CD4-positive, alpha-beta memory T cell (primary cell): ENCODE data around the gene AGFG2. TPM values are rescaled to one million over a fixed set of nuclear protein-coding genes. Genes with fewer than 3 reads are reported as not detected.
A peak's percentile ranks its signal among the peaks of the same experiment; 100 is the strongest.
"Not testable (repeated sequence)": the region's sequence is repeated elsewhere in the genome, so short reads cannot be mapped to it uniquely, and the experiment has no call there.

Source experiments
- CTCF ChIA-PET: fragments of 350-600 bp; sonication (Branson Sonifier 250); formaldehyde crosslinking; loops from one replicate; lab custom pipeline; 2021; ENCODE audit warnings: inconsistent platforms; ENCODE audit not compliant: partially characterized antibody; lab: Charles Lee
- POLR2A ChIA-PET: fragments of 350-600 bp; sonication (Branson Sonifier 250); formaldehyde crosslinking; loops from one replicate; lab custom pipeline; 2021; ENCODE audit not compliant: partially characterized antibody; lab: Charles Lee
- DNase-seq, 5 donors: peaks; one replicate each; pipeline versions ENCODE4 v3.0.0 to v3.0.0-alpha.2; 2020 to 2022; ENCODE audit warnings: mixed read lengths in 1 of 5
- H3K27ac ChIP-seq: one replicate; pipeline ENCODE4 v1.7.0; 2013; ENCODE audit warnings: low read depth, low read length
- H3K27me3 ChIP-seq: 2 replicates; pipeline ENCODE4 v1.7.0; 2013; ENCODE audit warnings: mild to moderate bottlenecking, low read length, moderate library complexity; ENCODE audit not compliant: insufficient read depth
- H3K36me3 ChIP-seq: 2 replicates; pipeline ENCODE4 v1.7.0; 2013; ENCODE audit warnings: mild to moderate bottlenecking, low read length, moderate library complexity; ENCODE audit not compliant: insufficient read depth
- H3K4me1 ChIP-seq: 2 replicates; pipeline ENCODE4 v1.7.0; 2013; ENCODE audit warnings: mild to moderate bottlenecking, low read length, moderate library complexity; ENCODE audit not compliant: insufficient read depth
- H3K4me3 ChIP-seq, 2 donors: one replicate each; pipeline ENCODE4 v1.7.0; 2013; ENCODE audit warnings: low read length in 2 of 2, mild to moderate bottlenecking in 1 of 2
- H3K9me3 ChIP-seq, 2 donors: one replicate each; pipeline ENCODE4 v1.7.0; 2013; ENCODE audit warnings: low read length in 2 of 2, control low read depth in 1 of 2; ENCODE audit not compliant: control insufficient read depth in 1 of 2
- H3K27ac Mint-ChIP-seq, 7 donors: one replicate each; pipeline ENCODE4 v1.8.0; 2020 to 2021; ENCODE audit warnings: mixed read lengths in 7 of 7, mild to moderate bottlenecking in 6 of 7, inconsistent platforms in 3 of 7, moderate library complexity in 3 of 7
- H3K27me3 Mint-ChIP-seq, 2 donors: one replicate each; pipeline ENCODE4 v1.8.0; 2020 to 2021; ENCODE audit warnings: mixed read lengths in 2 of 2
- H3K36me3 Mint-ChIP-seq, 2 donors: one replicate each; pipeline ENCODE4 v1.8.0; 2020 to 2021; ENCODE audit warnings: mixed read lengths in 2 of 2, inconsistent platforms in 1 of 2, mild to moderate bottlenecking in 1 of 2
- H3K4me1 Mint-ChIP-seq, 4 donors: one replicate each; pipeline ENCODE4 v1.8.0; 2020 to 2021; ENCODE audit warnings: mixed read lengths in 4 of 4, mild to moderate bottlenecking in 1 of 4
- H3K4me3 Mint-ChIP-seq, 8 donors: one replicate each; pipeline ENCODE4 v1.8.0; 2020 to 2021; ENCODE audit warnings: mixed read lengths in 8 of 8, mild to moderate bottlenecking in 7 of 8, moderate library complexity in 6 of 8, inconsistent platforms in 3 of 8
- H3K9me3 Mint-ChIP-seq, 8 donors: one replicate each; pipeline ENCODE4 v1.8.0; 2020 to 2021; ENCODE audit warnings: mixed read lengths in 8 of 8, mild to moderate bottlenecking in 5 of 8, inconsistent platforms in 3 of 8, moderate library complexity in 1 of 8
- intact Hi-C: fragments of 100-400 bp; cut with micrococcal nuclease; formaldehyde crosslinking; loops from one replicate; pipeline ENCODE4 v1.15.1; 2023
- polyA plus RNA-seq, 2 donors: library from polyadenylated mRNA; unstranded; fragments of 300-500 nt; fragmentation: Illumina TruSeq; gene quantifications; one replicate each; pipeline ENCODE4 v1.2.3, GENCODE V29; 2021
- total RNA-seq, 2 experiments: library from RNA; stranded (reverse); gene quantifications; one replicate each; pipeline ENCODE4 v1.2.3, GENCODE V29; 2021

Gene AGFG2
- total and polyA plus RNA-seq, 4 experiments from 2014 or later = 19.7 to 58.3 (median 46.1) TPM

DNA sequence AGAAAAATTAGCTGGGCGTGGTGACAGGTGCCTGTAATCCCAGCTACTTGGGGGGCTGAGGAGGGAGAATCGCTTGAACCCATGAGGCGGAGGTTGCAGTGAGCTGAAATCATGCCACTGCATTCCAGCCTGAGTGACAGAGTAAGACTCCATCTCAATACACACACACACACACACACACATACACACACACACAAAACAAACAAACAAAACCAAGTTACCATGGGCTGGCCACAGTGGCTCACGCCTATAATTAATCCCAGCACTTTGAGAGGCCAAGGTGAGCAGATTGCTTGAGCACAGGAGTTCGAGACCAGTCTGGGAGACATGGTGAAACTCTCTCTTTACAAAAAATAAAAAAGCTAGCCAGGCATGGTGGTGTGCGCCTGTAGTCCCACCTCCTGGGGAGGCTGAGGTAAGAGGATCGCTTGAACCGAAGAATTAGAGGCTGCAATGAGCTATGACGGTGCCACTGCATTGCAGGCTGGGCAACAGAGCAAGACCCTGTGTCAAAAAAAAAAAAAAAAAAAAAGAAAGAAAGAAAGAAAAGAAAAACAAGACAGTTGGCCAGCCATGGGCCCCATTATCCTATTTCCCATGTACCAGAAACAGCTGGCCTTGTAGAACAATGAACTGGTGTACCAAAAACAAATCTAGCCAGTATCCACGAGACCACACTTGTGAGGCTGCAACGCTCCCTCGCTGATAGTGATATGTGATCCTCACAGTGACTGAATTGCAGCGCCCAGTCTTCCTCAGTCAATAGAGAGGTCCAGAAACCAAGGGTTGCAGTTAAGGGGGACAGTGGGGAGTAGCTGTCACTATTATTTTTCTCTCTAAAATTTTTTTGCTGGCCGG lies 6.6 kb upstream of the AGFG2 start:
- intact Hi-C loops = no loop called here
- Mint-ChIP-seq H3K4me3 (no peak overlapping the region), H3K36me3 (no peaks in the 10 kb centered on the region), H3K9me3 (no peaks in the 10 kb centered on the region), H3K27me3 (no peaks in the 10 kb centered on the region), H3K4me1 (peaks cover 0 to 2% (median 0%) of the 10 kb centered on the region in 4 donors), H3K27ac (peak overlapping the region in 1 of 7 donors; percentile 26)
- Histone ChIP-seq H3K4me1 (no peaks in the 10 kb centered on the region), H3K9me3 (no peaks in the 10 kb centered on the region), H3K4me3 (no peak overlapping the region), H3K27me3 (no peaks in the 10 kb centered on the region), H3K36me3 (no peaks in the 10 kb centered on the region), H3K27ac (no peak overlapping the region)
- no peak for DNase-seq
- ChIA-PET POLR2A (interaction anchor here (1.1 to 2.3 kb wide), 2 partner anchors 10 to 16 kb away, joined by 3 to 7 read pairs; no protein-coding TSS in a partner anchor), CTCF (interaction anchor here (0.7 to 2.7 kb wide), 4 partner anchors 10 to 63 kb away, joined by 3 to 9 read pairs (median 6); no protein-coding TSS in a partner anchor)

DNA sequence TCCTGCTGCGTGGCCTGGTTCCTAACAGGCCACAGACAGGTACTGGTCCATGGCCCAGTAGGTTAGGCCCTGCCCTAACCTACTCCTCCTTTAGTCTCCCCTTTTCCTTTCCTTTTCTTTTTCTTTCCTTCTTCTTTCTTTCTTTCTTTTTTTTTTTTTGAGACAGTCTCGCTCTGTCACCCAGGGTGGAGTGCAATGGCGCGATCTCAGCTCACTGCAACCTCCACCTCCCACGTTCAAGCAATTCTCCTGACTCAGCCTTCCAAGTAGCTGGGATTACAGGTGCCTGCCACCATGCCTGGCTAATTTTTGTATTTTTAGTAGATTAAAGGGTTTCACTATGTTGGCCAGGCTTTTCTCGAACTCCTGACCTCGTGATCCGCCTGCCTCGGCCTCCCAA lies 3.0 kb upstream of the AGFG2 start:
- intact Hi-C loops, H3K27ac ChIP-seq, H3K27ac Mint-ChIP-seq, H3K36me3 Mint-ChIP-seq, H3K4me3 ChIP-seq, H3K9me3 ChIP-seq, H3K27me3 ChIP-seq, H3K27me3 Mint-ChIP-seq, H3K9me3 Mint-ChIP-seq, H3K36me3 ChIP-seq, DNase-seq: not testable (repeated sequence)
- POLR2A ChIA-PET = interaction anchor here (1.2 to 3.0 kb wide), 2 partner anchors 10 to 107 kb away, joined by 4 to 13 read pairs; partner anchors contain the start of gene MEPCE
- Mint-ChIP-seq H3K4me3 (peak overlapping the region in 1 of 8 donors; percentile 41), H3K4me1 (peaks cover 10 to 21% (median 14%) of the 10 kb centered on the region in 4 donors)
- CTCF ChIA-PET = interaction anchor here (1.0 to 1.9 kb wide), 5 partner anchors 10 to 169 kb away, joined by 3 to 6 read pairs (median 4); partner anchors contain the start of gene POP7
- peaks cover 14% of the 10 kb centered on the region for H3K4me1 ChIP-seq

DNA sequence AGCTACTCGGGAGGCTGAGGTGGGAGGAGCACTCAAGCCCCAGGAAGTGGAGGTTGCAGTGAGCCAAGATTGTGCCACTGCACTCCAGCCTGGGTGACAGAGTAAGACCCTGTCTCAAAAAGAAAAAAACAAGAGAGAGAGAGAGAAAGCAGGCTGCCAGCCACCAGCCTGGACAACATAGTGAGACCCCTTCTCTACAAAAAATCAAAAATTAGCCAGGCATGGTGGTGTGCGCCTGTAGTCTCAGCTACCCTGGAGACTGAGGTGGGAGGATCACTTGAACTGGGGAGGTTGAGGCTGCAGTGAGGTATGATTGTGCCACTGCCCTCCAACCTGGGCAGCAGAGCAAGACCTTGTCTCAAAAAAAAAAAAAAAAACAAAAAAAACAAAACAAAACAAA lies 2.3 kb upstream of the AGFG2 start:
- DNase-seq, H3K9me3 Mint-ChIP-seq, H3K4me3 ChIP-seq, H3K27me3 Mint-ChIP-seq, H3K27ac Mint-ChIP-seq, H3K4me3 Mint-ChIP-seq, H3K27ac ChIP-seq, H3K9me3 ChIP-seq, H3K36me3 ChIP-seq, H3K27me3 ChIP-seq, H3K36me3 Mint-ChIP-seq, intact Hi-C loops: not testable (repeated sequence)
- ChIA-PET POLR2A (interaction anchor here (1.0 kb wide), 1 partner anchor 22 kb away, joined by 4 read pairs; no protein-coding TSS in a partner anchor), CTCF (interaction anchor here (1.1 to 1.9 kb wide), 2 partner anchors 9 to 169 kb away, joined by 3 to 4 read pairs; partner anchors contain the start of gene POP7)
- H3K4me1 ChIP-seq = peaks cover 21% of the 10 kb centered on the region
- H3K4me1 Mint-ChIP-seq = peaks cover 16 to 28% (median 21%) of the 10 kb centered on the region in 4 donors

DNA sequence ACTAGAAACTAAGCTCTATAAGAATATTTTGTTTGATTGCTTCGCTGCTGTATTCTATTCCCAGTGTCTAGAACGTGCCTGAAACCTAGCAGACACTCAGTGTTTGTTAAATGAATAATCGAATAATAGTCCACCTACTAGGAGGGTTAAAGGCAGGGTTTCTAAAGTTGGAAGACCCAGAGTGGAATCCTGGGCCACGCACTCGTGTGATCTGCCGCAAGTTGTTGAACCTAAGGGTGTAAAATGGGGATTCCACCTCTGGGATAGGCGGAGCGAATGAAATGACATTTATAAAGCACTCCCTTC lies 702 bp upstream of the AGFG2 start:
- H3K27me3 Mint-ChIP-seq = no peaks in the 10 kb centered on the region
- Histone ChIP-seq H3K27me3 (no peaks in the 10 kb centered on the region), H3K27ac (peak overlapping the region; percentile 32), H3K4me3 (peak overlapping the region; percentile 12 to 21), H3K4me1 (peaks cover 37% of the 10 kb centered on the region), H3K36me3 (no peaks in the 10 kb centered on the region), H3K9me3 (no peaks in the 10 kb centered on the region)
- intact Hi-C loops = loop anchor here (1.0 kb wide), 1 partner anchor 22 kb away; no protein-coding TSS in a partner anchor
- peaks cover 0 to 4% of the 10 kb centered on the region in 2 donors for H3K36me3 Mint-ChIP-seq
- peak overlapping the region; percentile 80 to 99 (median 97) for H3K4me3 Mint-ChIP-seq
- H3K4me1 Mint-ChIP-seq = peaks cover 28 to 44% (median 35%) of the 10 kb centered on the region in 4 donors
- no peak for DNase-seq
- H3K9me3 Mint-ChIP-seq = no peaks in the 10 kb centered on the region
- peak overlapping the region; percentile 84 to 95 (median 91) for H3K27ac Mint-ChIP-seq
- POLR2A ChIA-PET = interaction anchor here (0.5 to 5.1 kb wide), 11 partner anchors 10 to 109 kb away, joined by 3 to 56 read pairs (median 6); partner anchors contain the start of genes FBXO24, LRCH4, MEPCE and MOSPD3
- CTCF ChIA-PET = interaction anchor here (1.3 to 13.6 kb wide), 5 partner anchors 10 to 56 kb away, joined by 3 to 254 read pairs (median 6); no protein-coding TSS in a partner anchor

DNA sequence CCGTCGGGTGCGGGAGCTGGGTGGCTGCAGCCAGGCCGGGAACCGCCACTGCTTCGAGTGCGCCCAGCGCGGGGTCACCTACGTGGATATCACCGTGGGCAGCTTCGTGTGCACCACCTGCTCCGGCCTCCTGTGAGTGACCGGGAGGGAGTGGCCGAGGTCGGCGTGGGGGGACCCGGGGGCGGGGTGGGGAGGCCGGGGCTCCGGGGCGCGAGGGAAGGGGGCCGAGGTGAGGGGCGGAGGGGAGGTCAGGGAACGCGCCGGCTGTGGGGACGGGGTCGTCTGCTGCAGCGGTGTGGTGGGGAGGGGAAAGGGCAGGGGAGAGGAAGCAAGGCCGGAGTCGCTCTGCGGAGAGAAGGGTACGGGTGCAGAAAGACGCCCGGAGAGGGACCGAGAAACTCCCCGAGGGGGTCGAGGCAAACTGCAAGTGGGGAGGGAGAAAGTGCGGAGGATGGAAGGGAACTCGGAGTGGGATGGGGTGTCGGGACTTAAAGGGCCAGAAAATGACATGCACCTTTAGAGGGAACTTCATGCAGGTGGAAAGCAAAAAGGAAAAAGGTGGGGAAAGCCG lies 518 bp downstream of the AGFG2 start:
- Mint-ChIP-seq H3K27ac (peak overlapping the region; percentile 80 to 94 (median 90)), H3K27me3 (no peaks in the 10 kb centered on the region)
- CTCF ChIA-PET = interaction anchor here (0.6 to 13.6 kb wide), 9 partner anchors 9 to 166 kb away, joined by 3 to 254 read pairs (median 3); partner anchors contain the start of gene POP7

DNA sequence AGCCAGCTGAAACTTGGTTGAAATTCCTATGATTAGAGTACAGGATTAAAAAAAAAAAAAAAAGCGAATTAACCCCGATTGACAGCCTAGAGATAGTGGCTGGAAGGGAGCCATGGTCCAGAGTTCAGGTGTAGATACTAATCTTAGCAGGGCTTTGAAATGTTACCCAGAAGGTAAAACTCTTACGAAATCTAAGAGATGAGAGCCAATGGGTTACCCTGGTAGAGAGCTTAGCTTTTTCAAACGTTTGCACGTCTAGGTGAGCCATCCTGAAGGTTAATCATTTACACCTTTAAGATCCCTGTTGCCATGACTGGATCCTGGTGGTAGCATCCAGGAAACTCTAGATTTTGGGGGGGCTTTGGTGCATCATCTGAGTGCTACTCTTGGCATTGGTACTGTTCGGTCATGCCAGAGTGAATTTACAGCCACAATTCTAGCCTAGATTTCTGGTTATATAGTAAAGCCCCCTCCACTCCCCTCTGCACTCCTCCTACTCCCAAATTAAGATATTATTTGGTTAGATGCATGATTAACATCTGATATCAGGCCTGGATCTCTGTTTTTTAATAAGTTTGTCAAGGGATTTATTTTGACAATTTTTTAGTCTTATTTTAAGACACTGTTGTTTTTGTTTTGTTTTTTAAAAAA lies 1.2 kb downstream of the AGFG2 start:
- peak overlapping the region; percentile 80 to 94 (median 90) for H3K27ac Mint-ChIP-seq
- H3K4me3 ChIP-seq = peak overlapping the region; percentile 33 to 79
- no peaks in the 10 kb centered on the region for H3K9me3 Mint-ChIP-seq
- CTCF ChIA-PET = interaction anchor here (0.6 to 13.6 kb wide), 7 partner anchors 8 to 165 kb away, joined by 3 to 254 read pairs (median 3); partner anchors contain the start of gene POP7
- no peaks in the 10 kb centered on the region for H3K27me3 Mint-ChIP-seq
- intact Hi-C loops = no loop called here
- peak overlapping the region; percentile 49 for H3K27ac ChIP-seq
- H3K36me3 Mint-ChIP-seq = peaks cover 0 to 4% of the 10 kb centered on the region in 2 donors
- H3K4me1 Mint-ChIP-seq = peaks cover 47 to 63% (median 53%) of the 10 kb centered on the region in 4 donors
- DNase-seq = no peak
- peak overlapping the region; percentile 64 to 99 (median 96) for H3K4me3 Mint-ChIP-seq
- no peaks in the 10 kb centered on the region for H3K27me3 ChIP-seq
- no peaks in the 10 kb centered on the region for H3K9me3 ChIP-seq
- no peaks in the 10 kb centered on the region for H3K36me3 ChIP-seq
- POLR2A ChIA-PET = interaction anchor here (0.9 to 11.5 kb wide), 9 partner anchors 8 to 111 kb away, joined by 3 to 121 read pairs (median 7); partner anchors contain the start of genes FBXO24, LRCH4, MEPCE and TSC22D4
- H3K4me1 ChIP-seq = peaks cover 55% of the 10 kb centered on the region

More for the DNA sequence above, 518 bp downstream of the AGFG2 start:
- H3K9me3 ChIP-seq = no peaks in the 10 kb centered on the region
- Mint-ChIP-seq H3K36me3 (peaks cover 0 to 4% of the 10 kb centered on the region in 2 donors), H3K4me3 (peak overlapping the region; percentile 88 to 99 (median 97)), H3K9me3 (no peaks in the 10 kb centered on the region), H3K4me1 (peaks cover 40 to 56% (median 48%) of the 10 kb centered on the region in 4 donors)
- H3K27me3 ChIP-seq = no peaks in the 10 kb centered on the region
- peak overlapping the region; percentile 49 for H3K27ac ChIP-seq
- POLR2A ChIA-PET = interaction anchor here (0.7 to 11.5 kb wide), 24 partner anchors 9 to 335 kb away, joined by 3 to 121 read pairs (median 4); partner anchors contain the start of genes FBXO24, LRCH4, MEPCE and MOSPD3
- no peaks in the 10 kb centered on the region for H3K36me3 ChIP-seq
- intact Hi-C loops = loop anchor here (1.0 kb wide), 6 partner anchors 8 to 110 kb away; partner anchors contain the start of genes FBXO24, LRCH4, MEPCE and NYAP1
- H3K4me3 ChIP-seq = peak overlapping the region; percentile 33 to 79
- DNase-seq = no peak
- peaks cover 49% of the 10 kb centered on the region for H3K4me1 ChIP-seq
